T-helper 1 cell treated with Interleukin-12 subunit alpha and Interleukin-12 subunit beta and Interleukin-4 antibody, amounts not matched to agents 30 μg/mL and 1 μg/mL, for 36 hours (primary cell): ENCODE data around the gene PYHIN1.
A peak's percentile ranks its signal among the peaks of the same experiment; 100 is the strongest.

ENCODE experiments used
- H3K27ac Mint-ChIP-seq: one replicate; pipeline ENCODE4 v1.8.0; 2021; ENCODE audit warnings: mild to moderate bottlenecking, mixed read lengths
- H3K27me3 Mint-ChIP-seq: one replicate; pipeline ENCODE4 v1.8.0; 2021; ENCODE audit warnings: low read depth, mixed read lengths
- H3K36me3 Mint-ChIP-seq: one replicate; pipeline ENCODE4 v1.8.0; 2021; ENCODE audit warnings: low read depth, mixed read lengths
- H3K4me1 Mint-ChIP-seq: one replicate; pipeline ENCODE4 v1.8.0; 2021; ENCODE audit warnings: low read depth, mixed read lengths
- H3K4me3 Mint-ChIP-seq: one replicate; pipeline ENCODE4 v1.8.0; 2021; ENCODE audit warnings: mild to moderate bottlenecking, moderate library complexity, mixed read lengths
- H3K9me3 Mint-ChIP-seq: one replicate; pipeline ENCODE4 v1.8.0; 2021; ENCODE audit warnings: mixed read lengths

The PYHIN1 gene

DNA sequence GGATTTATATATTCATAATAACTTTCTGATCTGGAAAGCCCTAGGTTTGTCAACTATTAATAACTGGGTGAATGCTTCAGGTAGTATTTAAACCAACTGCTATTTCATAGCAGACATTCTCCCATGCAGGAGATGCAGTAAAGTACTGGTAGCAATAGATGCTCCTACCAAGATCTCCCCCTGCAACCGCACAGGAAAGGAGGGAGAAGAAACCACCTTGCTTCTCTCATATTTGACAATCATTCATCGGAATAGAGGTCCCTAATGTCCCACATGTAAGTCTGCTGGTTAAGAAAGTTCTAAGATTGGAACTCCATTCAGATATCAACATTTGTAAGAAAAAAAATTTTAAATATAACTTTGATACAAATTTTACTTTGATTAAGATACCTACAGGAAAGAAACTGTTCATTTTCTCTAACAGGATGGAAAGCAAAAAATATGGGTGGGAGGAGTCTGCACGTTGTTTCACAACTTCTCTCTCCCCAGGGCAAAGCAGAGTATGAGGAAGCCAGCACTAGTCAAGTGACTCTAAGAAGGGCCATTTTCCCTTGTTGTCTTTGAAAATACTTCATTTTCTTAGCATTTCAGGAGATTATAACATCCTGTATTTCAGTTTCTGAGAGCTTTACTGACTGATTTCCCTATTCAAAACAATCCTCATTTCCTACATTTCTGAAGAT is at the start of gene PYHIN1:
Gene PYHIN1, plus strand, starts transcription at position 498 of the 683 bp plus-strand sequence. CDS start 5,359 bp downstream, outside the sequence.
- Mint-ChIP-seq H3K4me3 (peak within 1 kb of the TSS; percentile 97), H3K4me1 (peaks cover 25% of the 10 kb centered on the region), H3K27ac (peak within 1 kb of the TSS; percentile 91), H3K27me3 (no peaks in the 10 kb centered on the region), H3K9me3 (peaks cover 17% of the 10 kb centered on the region), H3K36me3 (peaks cover 25% of the 10 kb centered on the region)

DNA sequence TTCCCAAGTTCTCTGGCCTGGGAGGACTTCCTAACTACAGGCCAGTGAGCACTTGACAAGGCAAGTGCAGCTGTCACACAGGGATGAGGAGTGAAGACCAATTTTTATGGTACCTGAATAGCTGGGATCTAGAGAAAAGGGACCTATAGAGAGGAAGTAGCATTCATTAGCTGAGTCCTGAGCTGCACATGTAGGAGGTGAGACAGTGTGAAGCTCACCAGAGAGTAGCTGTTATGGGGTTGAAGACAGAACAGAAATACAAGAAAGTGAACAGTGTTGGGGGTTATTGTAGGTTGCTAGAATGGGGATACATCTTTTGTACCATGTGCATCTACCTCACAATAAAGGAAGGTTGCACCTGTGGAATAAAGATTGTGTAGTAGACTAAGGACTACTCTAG is 37.7 kb upstream of the PYHIN1 start:
- H3K27me3 Mint-ChIP-seq = peaks cover 15% of the 10 kb centered on the region
- H3K9me3 Mint-ChIP-seq = no peaks in the 10 kb centered on the region
- H3K4me3 Mint-ChIP-seq = no peak overlapping the region
- H3K4me1 Mint-ChIP-seq = no peaks in the 10 kb centered on the region
- H3K36me3 Mint-ChIP-seq = no peaks in the 10 kb centered on the region
- H3K27ac Mint-ChIP-seq = no peak overlapping the region

DNA sequence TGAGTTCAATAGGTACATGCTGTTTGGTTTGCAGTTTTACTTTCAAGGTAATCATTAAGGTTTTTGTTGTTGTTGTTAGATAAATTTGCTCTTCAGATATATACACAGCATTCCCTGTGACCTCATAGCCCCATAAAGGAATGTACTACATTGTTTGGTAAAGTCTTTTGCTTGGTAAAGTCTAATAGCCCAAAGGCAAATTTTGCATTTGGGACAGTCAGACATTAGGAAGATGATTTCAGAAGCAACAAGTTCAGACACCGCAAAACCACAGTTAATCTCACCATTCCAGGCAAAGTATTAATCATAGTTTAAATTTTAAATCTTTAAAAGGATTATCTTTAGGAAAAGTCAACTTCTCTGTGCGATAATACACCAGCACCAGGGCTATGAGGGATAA is 32.6 kb upstream of the PYHIN1 start:
- H3K36me3 Mint-ChIP-seq = no peaks in the 10 kb centered on the region
- no peaks in the 10 kb centered on the region for H3K9me3 Mint-ChIP-seq
- no peak overlapping the region for H3K4me3 Mint-ChIP-seq
- no peaks in the 10 kb centered on the region for H3K4me1 Mint-ChIP-seq
- no peak overlapping the region for H3K27ac Mint-ChIP-seq
- peaks cover 34% of the 10 kb centered on the region for H3K27me3 Mint-ChIP-seq

DNA sequence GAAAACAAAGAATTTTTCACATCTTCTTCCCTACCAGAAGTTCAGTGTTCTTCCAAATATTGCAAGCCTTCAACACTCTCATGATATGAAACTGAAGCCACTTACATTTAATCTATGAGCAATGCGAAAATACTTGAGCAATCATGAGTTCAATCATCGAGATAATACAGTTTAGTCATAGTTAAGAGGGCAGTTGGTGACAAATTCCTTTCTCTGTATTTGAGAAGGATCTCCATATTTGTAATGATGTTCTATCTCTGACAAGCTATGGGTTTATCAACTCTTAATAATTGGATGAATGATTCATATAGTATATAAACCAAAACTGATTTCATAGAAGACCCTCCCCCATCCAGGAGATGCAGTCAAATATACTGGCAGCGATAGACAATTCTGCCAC is 29.7 kb upstream of the PYHIN1 start:
- H3K4me1 Mint-ChIP-seq = no peaks in the 10 kb centered on the region
- no peaks in the 10 kb centered on the region for H3K36me3 Mint-ChIP-seq
- H3K27me3 Mint-ChIP-seq = peaks cover 31% of the 10 kb centered on the region
- H3K9me3 Mint-ChIP-seq = no peaks in the 10 kb centered on the region
- no peak overlapping the region for H3K4me3 Mint-ChIP-seq
- H3K27ac Mint-ChIP-seq = no peak overlapping the region

DNA sequence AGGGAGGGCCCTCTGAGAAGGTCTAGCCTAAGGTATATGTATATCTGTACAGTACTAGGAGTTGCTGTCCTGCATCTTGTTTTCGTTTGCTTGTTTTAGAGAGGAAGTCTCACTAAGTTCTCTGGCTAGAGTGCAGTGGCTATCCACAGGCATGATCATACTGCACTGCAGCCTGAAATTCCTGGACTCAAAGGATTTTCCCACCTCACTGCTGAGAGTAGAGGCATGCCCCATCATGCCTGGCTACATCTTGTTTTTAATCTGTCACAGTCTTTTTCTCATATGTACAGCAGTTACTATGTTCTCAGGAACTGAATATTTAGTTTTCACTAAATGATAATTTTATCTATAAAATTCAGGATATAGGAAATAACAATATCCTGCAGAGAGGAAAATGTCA is 15.3 kb upstream of the PYHIN1 start:
- Mint-ChIP-seq H3K9me3 (peaks cover 31% of the 10 kb centered on the region), H3K27ac (no peak overlapping the region), H3K27me3 (peaks cover 21% of the 10 kb centered on the region), H3K36me3 (peaks cover 3% of the 10 kb centered on the region), H3K4me3 (no peak overlapping the region), H3K4me1 (no peaks in the 10 kb centered on the region)

DNA sequence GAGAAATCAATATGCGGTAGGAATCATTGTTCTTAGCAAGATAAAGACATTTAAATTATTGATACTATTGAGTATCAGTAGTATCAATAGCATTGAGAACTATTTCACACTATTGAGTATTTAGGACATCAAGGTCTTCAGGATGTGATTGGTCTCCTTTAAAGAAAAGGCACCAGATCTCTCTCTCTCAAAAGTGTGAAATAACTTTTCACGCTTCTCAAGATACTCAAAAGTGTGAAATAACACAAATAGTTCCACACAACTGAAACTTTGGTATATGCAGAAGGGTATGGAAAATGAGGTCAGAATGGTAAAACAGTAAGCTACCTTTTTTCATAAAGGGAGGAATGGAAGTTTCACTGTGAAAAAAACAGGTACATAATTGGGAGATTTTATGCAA is 6.7 kb upstream of the PYHIN1 start:
- Mint-ChIP-seq H3K4me3 (no peak overlapping the region), H3K27me3 (no peaks in the 10 kb centered on the region), H3K9me3 (peaks cover 25% of the 10 kb centered on the region), H3K27ac (no peak overlapping the region), H3K4me1 (no peaks in the 10 kb centered on the region), H3K36me3 (peaks cover 2% of the 10 kb centered on the region)

DNA sequence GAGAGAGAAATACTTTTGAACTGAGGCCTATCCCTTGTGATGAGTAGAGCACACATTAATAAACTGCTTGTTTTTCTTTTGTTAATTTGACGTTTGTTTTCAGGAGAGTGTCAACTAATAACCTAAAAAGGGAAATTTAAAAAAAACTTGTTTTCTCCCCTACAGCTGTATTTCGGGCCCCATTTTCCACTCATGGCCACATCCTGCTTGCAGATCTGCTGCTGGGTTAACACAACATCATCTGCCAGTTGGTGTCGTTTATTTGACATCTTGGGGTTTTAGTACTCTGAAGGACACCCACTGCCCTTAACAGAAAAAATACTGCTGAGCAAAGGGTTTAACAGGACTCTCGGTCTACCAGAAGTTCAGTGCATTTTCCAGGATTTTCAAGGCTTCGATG is 848 bp upstream of the PYHIN1 start:
- Mint-ChIP-seq H3K4me3 (peak overlapping the region; percentile 45), H3K27ac (peak overlapping the region; percentile 91), H3K9me3 (peaks cover 17% of the 10 kb centered on the region), H3K4me1 (peaks cover 25% of the 10 kb centered on the region), H3K36me3 (peaks cover 23% of the 10 kb centered on the region), H3K27me3 (no peaks in the 10 kb centered on the region)

DNA sequence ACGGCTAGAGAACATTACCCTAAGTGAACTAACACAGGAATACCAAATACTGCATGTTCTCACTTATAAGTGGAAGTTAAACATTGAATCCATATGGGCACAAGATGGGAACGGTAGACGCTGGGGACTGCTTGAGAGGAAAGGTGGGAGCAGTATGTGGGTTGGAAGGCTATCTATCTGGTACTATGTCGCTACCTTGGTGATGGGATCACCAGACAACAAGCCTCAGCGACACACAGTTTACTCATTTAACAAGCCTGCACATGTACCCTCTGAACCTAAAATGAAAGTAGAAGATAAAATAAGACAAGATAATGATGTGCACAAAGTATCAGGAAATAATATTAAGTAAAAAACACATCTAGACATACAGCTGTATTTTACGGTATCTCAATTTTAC is 819 bp downstream of the PYHIN1 start:
- Mint-ChIP-seq H3K4me3 (peak overlapping the region; percentile 97), H3K27me3 (no peaks in the 10 kb centered on the region), H3K9me3 (peaks cover 12% of the 10 kb centered on the region), H3K36me3 (peaks cover 30% of the 10 kb centered on the region), H3K4me1 (peaks cover 29% of the 10 kb centered on the region), H3K27ac (peak overlapping the region; percentile 91)

DNA sequence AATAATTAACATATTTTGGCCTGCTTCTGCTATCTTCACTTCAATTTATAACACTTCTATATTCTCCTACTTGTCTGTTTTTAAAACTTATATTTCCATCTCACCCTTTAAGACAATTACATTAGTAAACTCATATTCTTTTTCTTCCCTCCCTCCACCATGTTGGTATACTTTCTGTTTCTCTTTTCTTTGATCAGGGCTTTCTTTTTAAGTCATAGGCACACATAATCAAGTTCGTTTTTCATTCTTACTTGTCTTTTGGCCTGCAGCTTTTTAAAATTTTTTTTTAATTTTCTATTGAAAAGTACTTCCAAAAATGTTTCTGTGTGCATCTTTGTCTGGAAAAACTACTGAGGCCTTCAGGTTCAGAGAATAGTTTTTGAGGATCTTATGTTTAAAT is 2.3 kb downstream of the PYHIN1 start:
- Mint-ChIP-seq H3K9me3 (peaks cover 7% of the 10 kb centered on the region), H3K27me3 (no peaks in the 10 kb centered on the region), H3K4me1 (peaks cover 32% of the 10 kb centered on the region), H3K27ac (peak overlapping the region; percentile 71), H3K36me3 (peaks cover 31% of the 10 kb centered on the region), H3K4me3 (peak overlapping the region; percentile 82)

DNA sequence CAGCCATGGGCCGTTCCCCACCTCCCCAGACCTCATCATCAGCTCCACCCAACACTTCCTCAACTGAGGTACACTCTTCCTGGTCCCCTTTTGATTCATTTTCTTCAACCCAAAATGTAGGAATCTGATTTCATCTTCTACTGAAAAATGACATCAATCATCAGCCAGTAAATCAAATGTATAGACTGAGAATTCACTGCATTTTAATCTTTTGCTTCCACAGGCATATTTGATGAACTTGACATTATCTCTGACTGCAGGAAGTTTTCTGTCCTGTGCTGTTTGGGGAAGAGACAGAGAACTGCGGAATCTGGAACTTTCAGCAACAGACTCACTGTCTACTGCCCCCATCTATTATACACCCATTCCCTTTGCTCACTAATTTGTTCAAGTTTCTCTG is 7.8 kb downstream of the PYHIN1 start:
- Mint-ChIP-seq H3K4me3 (no peak overlapping the region), H3K9me3 (no peaks in the 10 kb centered on the region), H3K4me1 (peaks cover 14% of the 10 kb centered on the region), H3K36me3 (peaks cover 45% of the 10 kb centered on the region), H3K27ac (no peak overlapping the region), H3K27me3 (no peaks in the 10 kb centered on the region)

DNA sequence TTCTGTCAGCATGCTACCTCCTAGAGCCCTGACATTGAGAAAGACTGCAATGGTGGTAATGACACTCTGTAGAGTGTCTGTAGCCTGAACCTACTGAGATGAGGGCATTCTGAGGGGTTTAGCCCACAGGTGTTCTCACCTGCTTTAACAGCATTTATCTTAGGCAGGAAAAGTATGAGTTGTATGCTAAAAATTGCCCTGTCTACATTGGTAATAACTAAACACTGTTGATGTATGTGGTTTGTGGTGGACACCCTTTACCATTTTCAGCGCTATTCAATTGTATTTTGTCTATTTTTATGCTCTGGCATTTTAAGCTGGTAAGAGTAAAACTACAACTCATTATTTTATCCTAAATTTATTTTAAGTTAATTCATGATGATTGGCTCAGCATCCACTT is 10.0 kb downstream of the PYHIN1 start:
- H3K4me1 Mint-ChIP-seq = peaks cover 9% of the 10 kb centered on the region
- no peaks in the 10 kb centered on the region for H3K9me3 Mint-ChIP-seq
- H3K4me3 Mint-ChIP-seq = no peak overlapping the region
- H3K36me3 Mint-ChIP-seq = peaks cover 45% of the 10 kb centered on the region
- no peaks in the 10 kb centered on the region for H3K27me3 Mint-ChIP-seq
- H3K27ac Mint-ChIP-seq = no peak overlapping the region

DNA sequence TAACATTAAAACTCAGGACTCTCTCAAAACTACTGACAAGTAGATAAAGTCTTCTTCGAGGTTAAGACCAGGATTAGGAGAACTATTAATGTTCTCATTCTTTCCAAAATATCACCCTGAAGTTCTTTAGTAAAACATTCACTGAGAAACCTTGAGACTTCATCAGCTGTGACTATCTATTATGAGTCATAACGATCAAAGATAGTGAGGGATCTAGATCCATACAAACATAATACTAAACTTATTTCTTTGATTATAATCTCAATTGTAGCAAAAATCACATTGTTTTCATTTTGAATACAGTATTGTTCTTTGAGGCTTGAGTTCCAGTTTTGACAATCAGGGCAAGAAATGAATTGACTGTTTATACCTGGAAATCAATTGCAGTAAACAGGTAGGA is 11.1 kb downstream of the PYHIN1 start:
- Mint-ChIP-seq H3K27ac (no peak overlapping the region), H3K4me3 (no peak overlapping the region), H3K4me1 (peaks cover 7% of the 10 kb centered on the region), H3K27me3 (peaks cover 1% of the 10 kb centered on the region), H3K36me3 (peaks cover 47% of the 10 kb centered on the region), H3K9me3 (no peaks in the 10 kb centered on the region)

DNA sequence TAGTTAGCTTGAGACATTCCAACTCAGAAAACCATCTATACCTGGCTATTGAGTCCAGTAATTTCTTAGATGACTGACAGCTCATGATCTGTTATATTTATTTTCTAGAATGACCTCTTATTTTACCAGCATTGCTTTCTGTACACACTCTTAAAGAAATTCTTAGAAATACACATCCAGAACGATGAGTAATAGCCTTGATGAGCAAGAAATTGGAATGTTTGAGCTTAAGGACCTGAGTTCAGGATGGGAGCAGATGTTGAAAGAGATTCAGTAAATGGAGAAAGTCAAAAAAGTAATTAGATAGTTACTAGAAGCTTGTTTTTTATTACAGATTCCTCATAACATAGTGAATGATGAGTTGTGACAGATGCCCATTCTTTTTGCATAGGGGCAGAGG is 11.7 kb downstream of the PYHIN1 start:
- H3K4me1 Mint-ChIP-seq = peaks cover 4% of the 10 kb centered on the region
- H3K9me3 Mint-ChIP-seq = no peaks in the 10 kb centered on the region
- H3K4me3 Mint-ChIP-seq = no peak overlapping the region
- H3K36me3 Mint-ChIP-seq = peaks cover 50% of the 10 kb centered on the region
- H3K27me3 Mint-ChIP-seq = peaks cover 7% of the 10 kb centered on the region
- H3K27ac Mint-ChIP-seq = no peak overlapping the region

DNA sequence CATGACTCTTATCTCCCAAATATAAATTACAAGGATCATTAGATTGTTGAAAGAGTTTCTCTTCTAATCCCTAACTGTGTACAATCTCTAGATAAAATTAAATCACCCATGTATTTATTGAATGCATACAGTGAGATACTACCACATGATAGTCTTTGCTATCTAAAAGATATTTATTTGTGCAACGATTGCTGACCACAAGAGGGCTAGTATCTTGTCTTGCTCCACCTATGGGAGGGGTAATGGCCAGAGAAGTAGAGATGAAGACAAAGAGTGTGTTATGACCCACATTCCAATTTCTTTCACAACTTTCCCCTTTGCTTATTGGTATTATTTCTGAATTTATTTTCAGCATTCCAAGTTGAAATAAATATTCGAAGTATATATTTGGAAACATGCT is 13.7 kb downstream of the PYHIN1 start:
- no peaks in the 10 kb centered on the region for H3K9me3 Mint-ChIP-seq

DNA sequence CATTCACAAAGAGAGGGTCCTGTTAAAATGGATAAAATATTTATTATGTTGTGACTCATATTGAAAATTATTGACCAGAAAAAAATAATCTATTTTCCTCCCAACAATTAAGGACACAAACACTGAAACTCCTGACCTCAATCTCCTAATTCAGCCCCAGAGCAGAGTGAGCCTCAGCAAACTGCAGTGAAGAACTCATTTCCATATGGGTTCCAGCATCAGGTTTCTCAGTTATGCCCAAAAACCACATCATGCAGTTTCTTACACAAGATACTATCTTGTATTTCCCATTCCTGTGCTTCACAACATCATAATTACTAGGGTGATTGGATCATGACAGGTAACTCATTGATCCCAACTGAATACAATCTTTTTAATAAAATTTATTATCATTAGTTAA is 15.4 kb downstream of the PYHIN1 start:
- H3K4me3 Mint-ChIP-seq = no peak overlapping the region
- H3K27me3 Mint-ChIP-seq = peaks cover 11% of the 10 kb centered on the region
- peaks cover 66% of the 10 kb centered on the region for H3K36me3 Mint-ChIP-seq
- H3K27ac Mint-ChIP-seq = no peak overlapping the region
- peaks cover 6% of the 10 kb centered on the region for H3K4me1 Mint-ChIP-seq
- H3K9me3 Mint-ChIP-seq = peaks cover 9% of the 10 kb centered on the region

More for the DNA sequence above, 13.7 kb downstream of the PYHIN1 start:
- H3K4me3 Mint-ChIP-seq = no peak overlapping the region
- H3K27ac Mint-ChIP-seq = no peak overlapping the region
- peaks cover 56% of the 10 kb centered on the region for H3K36me3 Mint-ChIP-seq
- H3K27me3 Mint-ChIP-seq = peaks cover 11% of the 10 kb centered on the region
- peaks cover 6% of the 10 kb centered on the region for H3K4me1 Mint-ChIP-seq

DNA sequence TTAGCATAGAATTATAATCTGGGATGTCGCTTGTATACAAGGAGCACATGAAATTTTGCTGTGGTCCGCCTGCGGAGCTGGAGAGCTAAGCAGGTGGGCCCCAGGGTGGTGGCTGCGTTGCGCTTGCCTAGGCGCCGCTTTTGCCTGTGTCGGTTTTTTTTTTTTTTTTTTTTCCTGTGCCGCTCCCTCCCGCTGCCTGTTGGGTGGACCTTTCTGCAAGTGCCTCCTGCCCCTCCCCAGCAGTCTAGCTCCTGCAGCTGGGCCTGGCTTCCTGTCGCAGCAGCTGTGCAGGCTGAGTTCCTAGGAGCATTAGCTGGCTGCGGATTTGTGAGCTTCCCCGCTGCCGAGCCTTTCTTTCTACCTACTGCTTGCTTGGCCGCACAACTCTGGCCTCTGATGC is 20.6 kb downstream of the PYHIN1 start:
- Mint-ChIP-seq H3K27me3 (peaks cover 11% of the 10 kb centered on the region), H3K36me3 (peaks cover 51% of the 10 kb centered on the region), H3K27ac (no peak overlapping the region), H3K4me1 (peaks cover 1% of the 10 kb centered on the region), H3K9me3 (peaks cover 9% of the 10 kb centered on the region), H3K4me3 (no peak overlapping the region)
